Activated CD8-positive, alpha-beta T cell treated with anti-CD3 and anti-CD28 coated beads for 36 hours (primary cell): Measurements from ENCODE around the gene CLEC4M. TPM values are rescaled to one million over a fixed set of nuclear protein-coding genes. Genes with fewer than 3 reads are reported as not detected.
A peak's percentile ranks its signal among the peaks of the same experiment; 100 is the strongest.

Experiments used
- ATAC-seq: fragments of 200-7000 bp; cut with Tn5 transposase; one replicate; pipeline ENCODE4 v1.10.0; 2021; ENCODE audit warnings: mild to moderate bottlenecking, moderate library complexity
- CTCF ChIA-PET: fragments of 350-600 bp; sonication (Branson Sonifier 250); formaldehyde crosslinking; loops from one replicate; lab custom pipeline; 2021; ENCODE audit warnings: antibody characterized with exemption; lab: Charles Lee
- POLR2A ChIA-PET: fragments of 350-600 bp; sonication (Branson Sonifier 250); formaldehyde crosslinking; loops from one replicate; lab custom pipeline; 2021; ENCODE audit warnings: antibody characterized with exemption; lab: Charles Lee
- DNase-seq: peaks from one replicate; pipeline ENCODE4 v3.0.0-alpha.2; 2020
- H3K27ac Mint-ChIP-seq: one replicate; pipeline ENCODE4 v1.8.0; 2021; ENCODE audit warnings: mild to moderate bottlenecking, mixed read lengths
- H3K27me3 Mint-ChIP-seq: one replicate; pipeline ENCODE4 v1.8.0; 2021; ENCODE audit warnings: mixed read lengths
- H3K36me3 Mint-ChIP-seq: one replicate; pipeline ENCODE4 v1.8.0; 2021; ENCODE audit warnings: low read depth, mixed read lengths
- H3K4me1 Mint-ChIP-seq: one replicate; pipeline ENCODE4 v1.8.0; 2021; ENCODE audit warnings: low read depth, mixed read lengths
- H3K4me3 Mint-ChIP-seq: one replicate; pipeline ENCODE4 v1.8.0; 2021; ENCODE audit warnings: mild to moderate bottlenecking, moderate library complexity, mixed read lengths
- H3K9me3 Mint-ChIP-seq: one replicate; pipeline ENCODE4 v1.8.0; 2021; ENCODE audit warnings: mixed read lengths
- intact Hi-C: fragments of 100-400 bp; cut with micrococcal nuclease; formaldehyde crosslinking; loops from one replicate; pipeline ENCODE4 v1.10.0; 2022
- total RNA-seq, 2 experiments: library from RNA; stranded (reverse); gene quantifications; one replicate each; pipeline ENCODE4 v1.2.3, GENCODE V29; 2021
- TF ChIP-seq, protein P1 (sequence below): fragments of 200-600 bp; IDR thresholded peaks from one replicate; pipeline ENCODE4 v1.8.0; 2022; ENCODE audit warnings: antibody characterized with exemption, mild to moderate bottlenecking

The CLEC4M gene, protein sequence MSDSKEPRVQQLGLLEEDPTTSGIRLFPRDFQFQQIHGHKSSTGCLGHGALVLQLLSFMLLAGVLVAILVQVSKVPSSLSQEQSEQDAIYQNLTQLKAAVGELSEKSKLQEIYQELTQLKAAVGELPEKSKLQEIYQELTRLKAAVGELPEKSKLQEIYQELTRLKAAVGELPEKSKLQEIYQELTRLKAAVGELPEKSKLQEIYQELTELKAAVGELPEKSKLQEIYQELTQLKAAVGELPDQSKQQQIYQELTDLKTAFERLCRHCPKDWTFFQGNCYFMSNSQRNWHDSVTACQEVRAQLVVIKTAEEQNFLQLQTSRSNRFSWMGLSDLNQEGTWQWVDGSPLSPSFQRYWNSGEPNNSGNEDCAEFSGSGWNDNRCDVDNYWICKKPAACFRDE
- total RNA-seq: not detected

DNA sequence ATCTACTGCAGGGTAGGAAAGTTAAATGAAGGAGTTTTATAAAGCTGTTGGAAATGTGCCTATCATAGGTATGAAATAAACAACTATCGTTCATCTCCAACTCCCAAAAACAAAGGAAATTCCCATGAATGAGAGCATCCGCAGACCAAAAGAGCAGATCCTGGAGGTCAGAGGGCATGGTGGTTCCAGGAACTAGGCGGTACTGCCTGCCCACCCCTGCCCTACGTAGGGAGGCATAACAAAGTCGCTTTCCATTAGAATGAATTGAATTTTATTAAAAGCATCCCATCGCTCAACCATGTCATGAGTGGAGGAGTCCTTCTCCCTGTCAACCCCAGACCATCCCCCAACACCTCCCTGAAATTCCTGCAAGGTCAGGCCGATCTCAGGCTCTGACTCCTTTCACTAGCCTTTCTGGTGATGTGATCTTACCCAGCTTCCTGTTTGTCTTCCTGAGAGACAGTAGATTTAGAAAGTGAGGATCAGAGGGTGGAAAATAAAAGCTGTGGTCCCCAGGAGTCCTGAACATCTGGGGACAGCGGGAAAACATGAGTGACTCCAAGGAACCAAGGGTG lies at the start of gene CLEC4M:
Gene CLEC4M (plus strand): TSS at position 525 of the 575 bp plus-strand sequence. CDS start 24 bp downstream, at position 549.
- DNase-seq (no peak), ATAC-seq (no peak)
- Mint-ChIP-seq H3K9me3 (peaks cover 20% of the 10 kb centered on the region), H3K36me3 (peaks cover 10% of the 10 kb centered on the region), H3K4me1 (no peaks in the 10 kb centered on the region), H3K27ac (no peak within 1 kb of the TSS), H3K4me3 (no peak within 1 kb of the TSS), H3K27me3 (peaks cover 16% of the 10 kb centered on the region)
- TF ChIP-seq, protein P1, sequence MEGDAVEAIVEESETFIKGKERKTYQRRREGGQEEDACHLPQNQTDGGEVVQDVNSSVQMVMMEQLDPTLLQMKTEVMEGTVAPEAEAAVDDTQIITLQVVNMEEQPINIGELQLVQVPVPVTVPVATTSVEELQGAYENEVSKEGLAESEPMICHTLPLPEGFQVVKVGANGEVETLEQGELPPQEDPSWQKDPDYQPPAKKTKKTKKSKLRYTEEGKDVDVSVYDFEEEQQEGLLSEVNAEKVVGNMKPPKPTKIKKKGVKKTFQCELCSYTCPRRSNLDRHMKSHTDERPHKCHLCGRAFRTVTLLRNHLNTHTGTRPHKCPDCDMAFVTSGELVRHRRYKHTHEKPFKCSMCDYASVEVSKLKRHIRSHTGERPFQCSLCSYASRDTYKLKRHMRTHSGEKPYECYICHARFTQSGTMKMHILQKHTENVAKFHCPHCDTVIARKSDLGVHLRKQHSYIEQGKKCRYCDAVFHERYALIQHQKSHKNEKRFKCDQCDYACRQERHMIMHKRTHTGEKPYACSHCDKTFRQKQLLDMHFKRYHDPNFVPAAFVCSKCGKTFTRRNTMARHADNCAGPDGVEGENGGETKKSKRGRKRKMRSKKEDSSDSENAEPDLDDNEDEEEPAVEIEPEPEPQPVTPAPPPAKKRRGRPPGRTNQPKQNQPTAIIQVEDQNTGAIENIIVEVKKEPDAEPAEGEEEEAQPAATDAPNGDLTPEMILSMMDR: no peak
- CTCF ChIA-PET: no interaction called here
- intact Hi-C loops: no loop called here
- POLR2A ChIA-PET: no interaction called here

DNA sequence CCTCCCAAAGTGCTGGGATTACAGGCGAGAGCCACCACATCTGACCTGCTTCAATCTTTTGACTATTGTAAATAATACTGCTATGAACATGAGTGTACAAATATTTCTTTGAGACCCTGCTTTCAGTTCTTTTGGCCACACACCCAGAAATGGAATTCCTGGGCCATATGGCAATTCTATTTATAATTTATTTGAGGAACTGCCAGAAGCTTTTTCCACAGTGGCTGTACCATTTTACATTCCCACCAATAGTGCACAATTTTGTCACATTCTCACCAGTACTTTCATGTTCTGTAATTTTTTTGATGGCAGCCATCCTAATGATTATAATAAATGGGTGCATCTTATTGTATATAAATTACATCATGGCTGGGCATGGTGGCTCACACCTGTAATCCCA lies 47.4 kb upstream of the CLEC4M start:
- H3K4me1 Mint-ChIP-seq: peaks cover 16% of the 10 kb centered on the region
- TF ChIP-seq, protein P1: no peak
- DNase-seq: no peak
- CTCF ChIA-PET: no interaction called here
- no peak overlapping the region for H3K4me3 Mint-ChIP-seq
- no peaks in the 10 kb centered on the region for H3K36me3 Mint-ChIP-seq
- ATAC-seq: no peak
- POLR2A ChIA-PET: no interaction called here
- no peak overlapping the region for H3K27ac Mint-ChIP-seq
- intact Hi-C loops: no loop called here
- H3K9me3 Mint-ChIP-seq: peaks cover 7% of the 10 kb centered on the region
- H3K27me3 Mint-ChIP-seq: no peaks in the 10 kb centered on the region

DNA sequence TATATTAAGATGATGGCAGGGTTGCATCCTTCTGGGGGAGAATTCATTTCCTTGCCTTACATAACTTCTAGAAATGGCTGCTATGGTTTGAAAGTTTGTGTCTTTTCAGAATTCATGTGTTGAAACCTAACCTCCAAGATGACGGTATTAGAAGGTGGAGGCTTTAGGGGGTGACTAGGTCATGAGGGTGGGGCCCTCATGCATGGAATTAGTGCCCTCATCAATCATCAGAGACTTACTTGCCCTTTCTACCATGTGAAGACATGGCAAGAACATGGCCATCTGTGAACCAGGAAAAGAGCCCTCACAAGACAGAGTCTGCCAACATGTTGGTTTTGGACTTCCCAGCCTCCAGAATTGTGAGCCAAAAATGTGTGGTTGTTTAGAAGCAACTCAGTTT lies 46.3 kb upstream of the CLEC4M start:
- no peaks in the 10 kb centered on the region for H3K36me3 Mint-ChIP-seq
- peaks cover 16% of the 10 kb centered on the region for H3K4me1 Mint-ChIP-seq
- POLR2A ChIA-PET: interaction anchor here (1.0 kb wide), 1 partner anchor 31 kb away, joined by 3 read pairs; the partner anchor contains the start of gene CD209
- H3K27ac Mint-ChIP-seq: no peak overlapping the region
- DNase-seq (no peak), ATAC-seq (no peak)
- no peak overlapping the region for H3K4me3 Mint-ChIP-seq
- peaks cover 7% of the 10 kb centered on the region for H3K9me3 Mint-ChIP-seq
- CTCF ChIA-PET: no interaction called here
- intact Hi-C loops: no loop called here
- TF ChIP-seq, protein P1: no peak
- H3K27me3 Mint-ChIP-seq: no peaks in the 10 kb centered on the region

DNA sequence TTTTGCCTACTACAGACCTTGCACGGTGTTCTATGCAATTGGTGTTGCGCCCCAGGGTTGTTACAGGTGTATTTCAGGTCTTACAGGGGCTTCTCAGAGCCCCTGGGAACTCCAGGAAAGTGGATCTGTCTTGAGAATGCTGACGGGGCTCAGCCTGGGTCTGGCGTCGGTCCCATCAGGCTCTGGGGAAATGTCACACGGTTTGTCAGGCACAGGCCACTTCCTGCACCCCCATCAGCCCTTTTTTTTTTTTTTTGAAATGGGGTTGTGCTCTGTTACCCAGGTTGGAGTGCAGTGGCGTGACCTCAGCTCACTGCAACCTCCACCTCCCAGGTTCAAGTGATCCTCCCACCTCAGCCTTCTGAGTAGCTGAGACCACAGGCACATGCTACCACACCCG lies 44.4 kb upstream of the CLEC4M start:
- intact Hi-C loops: no loop called here
- H3K4me3 Mint-ChIP-seq: no peak overlapping the region
- ChIA-PET CTCF (interaction anchor here (0.7 to 1.5 kb wide), 2 partner anchors 38 to 150 kb away, joined by 3 to 6 read pairs; partner anchors contain the start of gene TRAPPC5), POLR2A (interaction anchor here (0.7 kb wide), 1 partner anchor 643 kb away, joined by 3 read pairs; no protein-coding TSS in a partner anchor)
- no peaks in the 10 kb centered on the region for H3K27me3 Mint-ChIP-seq
- peak; percentile 78 for ATAC-seq
- TF ChIP-seq, protein P1: no peak
- H3K27ac Mint-ChIP-seq: peak overlapping the region; percentile 76
- peaks cover 16% of the 10 kb centered on the region for H3K4me1 Mint-ChIP-seq
- no peaks in the 10 kb centered on the region for H3K36me3 Mint-ChIP-seq
- peak; percentile 37 for DNase-seq
- H3K9me3 Mint-ChIP-seq: peaks cover 7% of the 10 kb centered on the region

DNA sequence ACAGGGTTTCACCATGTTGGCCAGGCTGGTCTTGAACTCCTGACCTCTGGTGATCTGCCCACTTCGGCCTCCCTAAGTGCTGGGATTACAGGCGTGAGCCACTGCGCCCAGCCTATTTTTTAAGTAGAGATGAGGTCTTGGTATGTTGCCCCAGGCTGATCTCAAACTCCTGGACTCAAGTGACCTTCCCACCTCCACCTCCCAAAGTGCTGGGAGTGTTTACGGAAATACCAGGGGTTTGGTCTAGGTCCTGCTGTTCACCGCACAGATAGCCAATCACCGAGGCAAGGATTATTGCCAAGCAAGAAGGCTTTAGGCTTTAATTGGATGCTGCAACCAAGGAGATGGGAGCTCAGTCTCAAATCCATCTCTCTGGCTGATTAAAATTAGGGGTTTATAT lies 42.7 kb upstream of the CLEC4M start:
- POLR2A ChIA-PET: interaction anchor here (0.5 kb wide), 1 partner anchor 11 kb away, joined by 3 read pairs; no protein-coding TSS in a partner anchor
- no peaks in the 10 kb centered on the region for H3K27me3 Mint-ChIP-seq

More for the DNA sequence above, 42.7 kb upstream of the CLEC4M start:
- intact Hi-C loops: no loop called here
- ATAC-seq: no peak
- CTCF ChIA-PET: interaction anchor here (1.1 to 1.5 kb wide), 2 partner anchors 40 to 80 kb away, joined by 3 to 6 read pairs; partner anchors contain the start of gene TRAPPC5
- TF ChIP-seq, protein P1: no peak
- H3K4me1 Mint-ChIP-seq: peaks cover 10% of the 10 kb centered on the region
- no peak overlapping the region for H3K27ac Mint-ChIP-seq
- no peak overlapping the region for H3K4me3 Mint-ChIP-seq
- H3K36me3 Mint-ChIP-seq: no peaks in the 10 kb centered on the region
- peaks cover 7% of the 10 kb centered on the region for H3K9me3 Mint-ChIP-seq
- DNase-seq: no peak
